HG02885 (cell line): ENCODE results near the gene PCGF3.

ENCODE experiments used
- ATAC-seq: cut with Tn5 transposase; IDR thresholded peaks from one replicate; pipeline ENCODE4 v1.9.1; 2021; ENCODE audit warnings: mild to moderate bottlenecking; ENCODE audit not compliant: unreplicated experiment, poor library complexity

PCGF3 gene

GRCh38 chr4:818106-818921 lies 112.7 kb downstream of the PCGF3 start:
- no peak for ATAC-seq

- no peak for ATAC-seq
Measured at GRCh38 chr4:819401-820229, 114.0 kb downstream of the PCGF3 start.
